ENCODE measurements around the gene LENG8.

The LENG8 gene

DNA sequence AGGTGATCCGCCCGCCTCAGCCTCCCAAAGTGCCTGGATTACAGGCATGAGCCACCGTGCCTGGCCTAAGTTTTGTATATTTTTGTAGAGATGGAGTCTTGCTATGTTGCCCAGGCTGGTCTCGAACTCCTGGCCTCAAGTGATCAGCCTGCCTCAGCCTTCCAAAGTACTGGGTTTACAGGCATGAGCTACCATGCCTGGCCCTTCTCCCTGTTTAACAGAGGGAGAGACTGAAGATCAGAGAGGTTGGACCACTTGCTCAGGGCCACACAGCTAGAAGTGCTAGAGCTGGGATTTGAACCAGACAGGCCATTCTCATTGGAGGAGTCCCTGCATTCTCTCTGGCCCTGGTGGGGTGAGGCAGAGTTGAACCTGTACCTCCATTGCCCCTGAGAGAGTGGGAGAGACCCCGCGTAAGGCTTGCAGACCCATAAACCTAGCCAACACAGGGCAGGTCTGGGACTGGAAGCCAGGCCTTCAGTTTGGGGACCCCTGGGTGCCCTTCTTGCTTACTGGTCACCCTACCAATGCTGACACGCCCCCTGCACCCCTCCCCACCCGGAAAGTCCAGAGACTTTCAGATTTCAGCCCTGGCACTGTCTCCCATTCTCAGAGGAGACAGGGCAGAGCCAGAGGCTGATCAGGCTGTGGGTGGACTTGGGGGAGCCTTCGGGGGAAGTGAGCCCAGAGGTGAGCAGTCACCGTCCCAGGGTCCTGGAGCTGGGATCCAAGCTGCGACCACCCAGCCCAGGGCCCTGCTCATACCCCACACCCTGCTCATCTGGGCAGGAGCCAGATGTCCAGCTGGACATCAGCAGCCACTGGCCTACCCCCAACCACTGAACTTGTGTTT is 20.4 kb upstream of the LENG8 start:
- no peak for TF ChIP-seq GATA2 (IDR thresholded peaks at IDR 0.05; ENCODE audit: low read depth, low read length)
- no peak for TF ChIP-seq GATA3 (IDR thresholded peaks at IDR 0.05; ENCODE audit: low read depth, low read length)

DNA sequence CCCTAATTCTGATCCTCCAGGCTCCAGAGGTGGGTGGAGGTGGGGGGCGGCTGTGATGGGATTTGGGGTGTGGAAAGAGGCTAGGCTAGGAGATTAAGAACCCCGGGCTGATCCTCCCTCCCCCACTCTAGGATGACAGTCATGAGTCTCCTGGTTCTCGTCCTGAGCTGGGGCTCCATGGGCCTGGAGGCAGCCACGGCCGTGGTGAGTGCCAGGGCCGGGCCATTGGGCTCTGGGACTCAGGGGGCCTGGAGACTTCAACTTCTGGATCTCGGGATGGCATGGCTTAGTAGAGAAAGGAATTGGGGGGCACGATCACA is 19.9 kb upstream of the LENG8 start:
- no peak for TF ChIP-seq GATA3 (IDR thresholded peaks at IDR 0.05; ENCODE audit: low read depth, low read length)
- TF ChIP-seq GATA2 (IDR thresholded peaks at IDR 0.05; ENCODE audit: low read depth, low read length): no peak

DNA sequence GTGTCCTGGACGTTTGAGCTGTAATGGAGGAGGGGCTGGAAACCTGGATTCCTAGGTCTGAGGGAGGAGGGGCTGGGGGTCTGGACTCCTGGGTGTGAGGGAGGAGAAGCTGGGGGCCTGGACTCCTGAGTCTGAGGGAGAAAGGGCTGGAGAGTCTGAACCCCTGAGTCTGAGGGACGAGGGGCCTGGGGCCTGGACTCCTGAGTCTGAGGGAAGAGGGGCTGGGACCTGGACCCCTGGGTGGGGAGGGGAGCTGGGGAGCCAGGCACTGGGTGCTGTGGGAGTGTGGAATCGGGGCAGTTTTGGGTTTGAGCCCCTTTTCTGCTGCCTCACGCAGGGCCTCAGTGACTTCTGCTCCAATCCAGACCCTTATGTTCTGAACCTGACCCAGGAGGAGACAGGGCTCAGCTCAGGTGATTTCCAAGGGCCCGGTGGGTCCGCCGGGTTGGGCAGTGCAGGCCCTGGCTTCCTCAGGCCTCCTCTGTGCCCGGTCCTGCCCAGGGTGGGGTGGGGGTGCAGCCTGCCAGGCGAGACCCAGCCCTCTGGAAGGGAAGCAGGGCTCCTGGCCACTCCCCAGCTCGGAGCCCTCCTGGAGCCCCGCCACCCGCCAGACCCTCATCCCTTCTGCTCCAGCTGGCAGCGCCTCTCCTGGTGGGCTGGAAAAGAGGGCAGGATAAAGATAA is 19.3 kb upstream of the LENG8 start:
- TF ChIP-seq GATA3 (IDR thresholded peaks at IDR 0.05; ENCODE audit: low read depth, low read length) (no peak), GATA2 (IDR thresholded peaks at IDR 0.05; ENCODE audit: low read depth, low read length) (no peak)

DNA sequence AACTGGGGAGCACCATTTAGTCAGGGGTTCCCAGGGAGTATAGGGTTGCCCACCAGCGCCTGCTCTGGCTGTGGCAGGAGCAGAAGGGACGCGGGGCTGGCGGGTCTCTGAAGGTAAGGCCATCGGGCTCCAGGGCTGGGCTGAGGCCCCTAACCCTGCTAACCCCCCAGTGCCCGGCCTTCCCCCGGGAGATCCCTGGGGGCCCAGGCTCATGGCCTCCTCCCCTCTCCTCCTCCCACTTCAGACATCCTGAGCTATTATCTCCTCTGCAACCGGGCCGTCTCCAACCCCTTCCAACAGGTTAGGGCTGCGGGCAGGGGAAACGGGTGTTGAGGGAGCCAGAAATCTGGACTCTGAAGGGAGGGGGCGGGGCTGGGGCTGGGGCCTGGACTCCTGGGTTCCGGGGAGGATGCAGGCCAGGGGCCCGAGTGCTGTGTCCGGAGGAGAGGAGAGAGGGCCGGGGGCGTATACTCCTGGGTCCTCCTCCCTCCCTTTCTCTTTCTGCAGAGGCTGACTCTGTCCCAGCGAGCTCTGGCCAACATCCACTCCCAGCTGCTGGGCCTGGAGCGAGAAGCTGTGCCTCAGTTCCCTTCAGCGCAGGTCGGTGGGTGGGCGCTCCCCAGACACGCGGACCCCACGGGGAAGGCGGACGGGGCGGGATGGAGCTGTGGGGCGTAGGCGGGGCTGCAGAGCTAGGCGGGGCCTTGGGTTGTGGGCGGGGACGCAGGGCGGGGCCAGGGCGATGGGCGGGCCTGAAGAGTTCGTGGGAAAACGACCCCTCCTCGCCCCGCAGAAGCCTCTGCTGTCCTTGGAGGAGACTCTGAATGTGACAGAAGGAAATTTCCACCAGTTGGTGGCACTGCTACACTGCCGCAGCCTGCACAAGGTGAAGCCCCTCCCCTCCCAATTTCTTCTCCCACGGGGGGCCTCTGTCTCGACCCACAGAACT is 18.4 kb upstream of the LENG8 start:
- TF ChIP-seq GATA2 (IDR thresholded peaks at IDR 0.05; ENCODE audit: low read depth, low read length) (no peak), GATA3 (IDR thresholded peaks at IDR 0.05; ENCODE audit: low read depth, low read length) (no peak)

DNA sequence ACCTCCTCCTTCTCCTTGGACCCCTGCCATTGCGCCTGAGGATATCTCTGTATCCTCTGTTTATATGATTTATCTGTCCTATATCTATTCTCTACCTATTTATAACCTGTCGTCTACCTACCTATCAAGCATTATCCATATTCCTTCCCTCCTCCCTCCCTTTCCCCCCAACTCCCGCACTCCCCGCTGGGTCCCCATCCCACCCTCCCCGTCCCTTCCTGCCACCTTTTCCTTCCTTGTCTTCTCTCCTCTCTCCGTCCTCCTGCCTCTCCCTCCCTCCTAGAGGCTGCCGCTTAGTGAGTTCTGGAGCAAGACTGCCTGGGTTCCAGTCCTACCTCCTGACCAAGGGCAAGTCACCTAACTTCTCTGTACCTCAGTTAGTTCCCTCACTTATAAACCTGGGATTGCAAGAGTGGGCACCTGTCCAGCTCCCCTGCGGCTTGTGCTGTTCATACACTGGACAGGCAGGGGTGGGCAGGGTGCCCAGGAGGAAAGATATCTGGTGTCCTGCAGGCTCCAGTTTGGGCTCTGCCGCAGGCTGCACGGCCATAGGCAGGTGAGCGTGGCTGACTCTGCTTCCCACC is 17.7 kb upstream of the LENG8 start:
- TF ChIP-seq GATA3 (IDR thresholded peaks at IDR 0.05; ENCODE audit: low read depth, low read length): no peak
- TF ChIP-seq GATA2 (IDR thresholded peaks at IDR 0.05; ENCODE audit: low read depth, low read length): no peak

DNA sequence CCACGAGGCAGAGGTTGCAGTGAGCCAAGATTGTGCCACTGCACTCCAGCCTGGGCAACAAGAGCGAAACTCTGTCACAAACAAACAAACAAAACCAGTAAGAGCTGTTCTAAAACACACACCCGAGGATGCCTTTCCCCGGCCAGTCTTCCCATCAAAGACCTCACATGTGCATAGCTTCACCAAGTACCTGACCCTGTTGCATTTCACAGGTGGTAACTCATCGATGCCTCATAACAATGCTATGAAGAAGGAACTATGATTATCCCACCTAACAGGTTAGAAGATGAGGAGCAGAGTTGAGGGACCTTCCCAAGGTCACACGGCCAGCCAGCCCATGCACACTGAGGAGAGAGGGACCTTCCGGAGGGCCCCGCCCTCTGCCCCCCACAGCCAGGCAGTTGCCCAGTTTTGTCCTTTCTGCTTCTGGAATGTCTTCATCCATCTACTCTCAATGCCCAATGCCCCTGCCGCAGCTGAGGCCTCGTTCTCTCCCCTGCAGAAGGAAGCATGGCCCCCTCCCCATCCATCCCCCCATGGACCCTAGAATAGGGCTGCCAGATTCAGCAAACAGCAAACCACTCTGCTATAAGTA is 16.8 kb upstream of the LENG8 start:
- TF ChIP-seq GATA2 (IDR thresholded peaks at IDR 0.05; ENCODE audit: low read depth, low read length) (no peak), GATA3 (IDR thresholded peaks at IDR 0.05; ENCODE audit: low read depth, low read length) (no peak)

DNA sequence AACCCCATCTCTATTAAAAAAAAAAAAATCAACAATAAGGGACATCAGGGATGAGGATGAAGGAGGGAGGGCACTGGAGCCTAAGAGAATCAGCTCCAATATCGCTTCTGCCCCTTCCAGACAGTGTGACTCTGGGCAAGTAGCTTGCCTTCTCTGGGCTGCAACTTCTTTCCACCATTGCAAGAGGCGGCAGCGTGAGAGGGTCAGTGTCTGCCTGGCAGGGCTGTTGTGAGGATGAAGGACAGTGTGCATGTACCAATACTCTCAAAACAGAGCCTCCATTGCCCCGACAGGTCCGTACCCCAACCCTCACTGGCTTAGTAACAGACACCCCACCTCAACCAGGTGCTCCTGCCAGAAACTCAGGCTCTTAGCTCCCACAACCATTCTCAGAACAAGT is 15.3 kb upstream of the LENG8 start:
- TF ChIP-seq GATA2 (IDR thresholded peaks at IDR 0.05; ENCODE audit: low read depth, low read length): no peak
- TF ChIP-seq GATA3 (IDR thresholded peaks at IDR 0.05; ENCODE audit: low read depth, low read length): no peak

DNA sequence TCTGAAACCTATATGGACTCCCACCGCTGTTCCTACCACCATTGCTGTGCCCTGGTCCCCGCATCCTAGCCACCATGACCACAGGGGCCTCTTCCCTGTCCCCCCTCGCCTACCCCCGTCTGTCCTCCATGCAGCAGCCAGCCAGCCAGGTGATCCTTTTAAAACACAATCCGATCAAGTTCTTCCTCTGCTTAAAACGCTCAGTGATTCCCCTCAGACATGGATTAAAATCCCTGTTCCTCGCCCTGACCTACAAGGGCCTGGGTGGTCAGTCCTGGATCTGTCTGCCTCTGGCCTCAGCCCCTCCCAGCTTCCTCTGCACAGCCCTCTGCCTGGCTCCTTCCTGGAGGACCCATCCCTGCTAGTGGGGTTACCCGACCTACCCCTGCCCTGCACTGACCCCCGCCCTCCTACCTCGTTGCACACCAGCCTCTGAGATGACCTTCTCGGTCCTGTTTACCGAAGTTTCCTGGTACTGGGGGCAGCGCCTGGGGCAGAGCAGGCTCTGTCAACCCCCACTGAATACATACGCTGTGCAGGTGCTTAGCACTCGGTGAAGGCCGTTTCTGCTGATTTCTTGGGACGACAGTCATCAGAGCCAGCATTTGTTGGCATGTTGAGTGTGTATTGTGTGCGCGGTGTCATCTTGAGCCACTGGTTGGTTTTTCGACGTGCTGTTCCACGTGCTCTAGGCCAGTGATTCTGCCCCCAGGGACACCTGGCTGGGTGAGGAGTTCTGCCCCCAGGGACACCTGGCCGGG is 14.7 kb upstream of the LENG8 start:
- TF ChIP-seq GATA2 (IDR thresholded peaks at IDR 0.05; ENCODE audit: low read depth, low read length) (no peak), GATA3 (IDR thresholded peaks at IDR 0.05; ENCODE audit: low read depth, low read length) (no peak)

DNA sequence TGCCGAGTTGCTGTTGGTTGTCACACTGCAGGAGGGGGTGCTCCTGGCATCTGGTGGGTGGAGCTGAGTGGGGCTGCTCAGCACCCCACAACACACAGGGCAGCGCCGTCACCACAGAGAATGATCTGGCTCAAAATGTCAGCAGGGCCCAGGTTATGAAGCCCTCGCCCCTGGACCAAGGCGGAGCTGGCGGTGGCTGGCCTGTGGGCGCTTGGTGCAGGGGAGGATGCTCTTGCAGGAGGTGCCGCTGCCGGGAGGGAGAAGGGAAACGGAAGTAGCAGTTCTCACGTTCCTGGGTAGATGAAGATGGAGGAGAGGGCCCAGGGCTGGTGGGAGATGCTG is 14.2 kb upstream of the LENG8 start:
- TF ChIP-seq GATA2 (IDR thresholded peaks at IDR 0.05; ENCODE audit: low read depth, low read length): no peak

DNA sequence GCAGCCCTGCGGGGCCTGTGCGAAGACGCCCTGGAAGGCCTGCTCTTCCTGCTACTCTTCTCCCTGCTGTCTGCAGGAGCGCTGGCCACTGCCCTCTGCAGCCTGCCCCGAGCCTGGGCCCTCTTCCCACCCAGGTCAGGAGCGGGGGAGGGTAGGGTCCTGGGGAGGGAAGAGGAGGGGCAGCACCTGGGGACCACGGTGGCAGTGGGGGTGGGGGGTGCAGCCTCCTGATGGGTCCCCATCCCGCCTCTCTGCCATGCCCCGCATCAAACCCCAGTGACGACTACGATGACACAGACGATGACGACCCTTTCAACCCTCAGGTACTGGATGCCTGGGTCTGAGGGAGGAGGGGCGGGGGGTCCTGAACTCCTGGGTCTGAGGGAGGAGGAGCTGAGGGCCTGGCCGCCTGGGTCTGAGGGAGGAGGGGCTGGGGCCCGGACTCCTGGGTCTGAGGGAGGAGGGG is 13.4 kb upstream of the LENG8 start:
- TF ChIP-seq GATA3 (IDR thresholded peaks at IDR 0.05; ENCODE audit: low read depth, low read length) (no peak), GATA2 (IDR thresholded peaks at IDR 0.05; ENCODE audit: low read depth, low read length) (no peak)

DNA sequence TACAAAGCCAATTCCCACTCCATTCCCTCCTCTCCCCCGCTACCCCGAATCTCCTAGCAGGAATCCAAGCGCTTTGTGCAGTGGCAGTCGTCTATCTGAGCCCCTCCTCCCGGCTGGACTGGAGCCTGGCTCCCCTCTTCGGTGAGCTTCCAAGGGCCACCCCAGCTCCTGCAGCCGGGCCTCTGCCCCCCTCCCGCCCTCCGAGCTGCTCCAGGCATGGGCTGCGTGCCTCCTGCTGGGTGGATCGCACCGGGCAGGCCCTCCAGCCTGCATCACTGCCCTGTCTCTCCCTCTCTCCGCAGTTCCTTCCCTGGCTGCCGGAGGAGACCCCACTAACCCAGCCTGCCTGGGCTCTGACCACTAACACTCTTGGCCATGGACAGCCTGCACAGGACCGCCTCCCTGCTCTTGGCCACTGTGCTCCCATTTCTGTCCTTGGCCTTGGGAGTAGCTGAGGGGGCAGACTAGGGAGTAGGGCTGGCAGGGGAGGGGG is 12.9 kb upstream of the LENG8 start:
- TF ChIP-seq GATA2 (IDR thresholded peaks at IDR 0.05; ENCODE audit: low read depth, low read length): no peak
- TF ChIP-seq GATA3 (IDR thresholded peaks at IDR 0.05; ENCODE audit: low read depth, low read length): no peak

DNA sequence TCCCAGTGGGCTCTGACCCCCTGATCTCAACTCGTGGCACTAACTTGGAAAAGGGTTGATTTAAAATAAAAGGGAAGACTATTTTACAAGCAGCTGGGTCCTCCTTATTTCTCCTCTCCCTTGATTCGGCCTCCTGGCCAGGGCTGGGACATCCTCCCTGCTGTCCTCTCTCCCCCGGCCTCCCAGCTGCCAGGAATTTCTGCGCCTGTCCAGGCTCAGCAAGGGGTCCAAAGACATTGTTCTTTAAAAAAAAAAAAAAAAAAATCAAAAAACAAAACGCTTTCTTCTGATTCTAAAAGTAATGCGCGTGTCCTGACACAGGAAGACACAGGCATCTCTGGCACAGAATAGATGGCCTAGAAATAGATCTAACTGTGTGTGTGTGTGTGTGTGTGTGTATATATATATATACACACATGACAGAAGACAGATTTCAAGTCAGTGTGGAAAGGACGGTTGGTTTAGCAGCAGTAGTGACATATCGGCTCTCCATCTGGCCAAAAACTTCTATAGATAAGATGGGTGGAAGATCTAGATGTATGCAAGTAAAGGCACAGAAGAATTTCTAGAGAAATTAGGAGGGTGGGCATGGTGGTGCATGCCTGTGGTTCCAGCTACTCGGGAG is 12.3 kb upstream of the LENG8 start:
- TF ChIP-seq GATA3 (IDR thresholded peaks at IDR 0.05; ENCODE audit: low read depth, low read length): no peak
- TF ChIP-seq GATA2 (IDR thresholded peaks at IDR 0.05; ENCODE audit: low read depth, low read length): no peak

Measured in SH-SY5Y (cell line).